Measurements from ENCODE around the gene LRBA.

Gene LRBA

DNA sequence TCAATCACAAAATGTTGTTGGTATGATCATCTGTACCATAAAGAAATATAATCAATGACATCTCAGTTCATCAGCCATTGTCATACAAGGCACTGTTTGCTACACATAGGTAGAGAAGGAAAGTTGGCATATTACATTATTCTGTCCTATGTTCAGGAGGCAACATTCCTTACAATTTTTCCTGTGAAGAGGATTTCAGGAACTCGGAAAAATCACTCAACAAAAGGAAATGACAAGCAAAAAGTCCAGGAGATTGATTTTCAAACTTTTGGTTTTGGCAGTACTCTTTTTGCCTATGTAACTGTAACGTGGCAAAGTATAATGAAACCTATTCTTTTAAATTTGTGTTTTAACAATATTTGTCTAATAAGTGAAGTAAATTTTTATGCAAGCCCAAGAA is 301.8 kb downstream of the LRBA start:
- H3K4me3 Mint-ChIP-seq: no peak overlapping the region
- no peaks in the 10 kb centered on the region for H3K9me3 Mint-ChIP-seq
- no peak overlapping the region for H3K27ac Mint-ChIP-seq
- no peak for ATAC-seq
- H3K4me1 Mint-ChIP-seq: no peaks in the 10 kb centered on the region
- no peaks in the 10 kb centered on the region for H3K27me3 Mint-ChIP-seq
- no peak for DNase-seq

DNA sequence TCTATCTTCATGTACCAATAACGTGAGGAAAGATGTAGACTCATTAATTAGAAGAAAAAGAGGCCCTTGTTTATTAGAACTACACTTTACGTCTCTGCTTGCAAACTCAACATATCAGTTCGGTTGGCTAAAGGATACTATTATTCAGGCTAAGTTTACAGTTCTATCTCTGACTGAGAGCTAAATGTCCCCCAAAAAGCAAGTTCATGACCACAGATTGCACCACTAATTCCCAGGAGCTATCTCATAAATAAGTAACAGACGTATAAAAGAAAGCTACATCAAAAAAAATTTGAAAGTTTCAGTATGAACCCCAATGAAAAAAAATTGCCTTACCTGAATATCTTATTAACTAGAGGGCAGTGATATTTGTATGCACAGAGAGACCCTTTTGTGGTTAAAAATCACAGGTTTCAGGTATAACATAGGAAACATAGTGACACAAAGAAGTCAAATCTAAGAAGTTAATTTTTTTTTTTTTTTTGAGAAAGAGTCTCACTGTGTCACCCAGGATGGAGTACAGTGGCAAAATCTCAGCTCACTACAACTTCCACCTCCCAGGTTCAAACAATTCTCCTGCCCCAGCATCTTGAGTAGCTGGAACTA is 304.2 kb downstream of the LRBA start:
- Mint-ChIP-seq H3K27ac (no peak overlapping the region), H3K27me3 (no peaks in the 10 kb centered on the region), H3K4me3 (no peak overlapping the region), H3K9me3 (no peaks in the 10 kb centered on the region), H3K4me1 (no peaks in the 10 kb centered on the region)
- DNase-seq (no peak), ATAC-seq (no peak)

DNA sequence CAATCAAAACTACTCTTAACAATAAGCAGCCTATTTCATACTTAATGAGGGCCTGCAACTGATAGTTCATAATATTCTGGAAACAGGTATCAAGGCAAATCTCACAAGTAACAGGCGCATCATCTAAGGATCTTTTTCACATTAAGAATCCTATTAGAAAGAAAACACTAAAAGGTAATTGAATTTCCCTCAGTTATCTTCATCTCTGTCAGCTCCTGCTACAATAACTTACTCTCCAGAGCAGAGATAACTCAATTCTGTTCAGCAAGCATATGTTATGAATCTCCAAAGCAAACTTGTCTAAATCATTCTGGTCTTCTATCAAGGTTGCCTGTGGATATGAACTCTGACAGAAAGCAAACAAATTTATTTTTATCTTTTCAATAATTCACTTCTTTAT is 307.1 kb downstream of the LRBA start:
- no peak overlapping the region for H3K27ac Mint-ChIP-seq
- ATAC-seq: no peak

DNA sequence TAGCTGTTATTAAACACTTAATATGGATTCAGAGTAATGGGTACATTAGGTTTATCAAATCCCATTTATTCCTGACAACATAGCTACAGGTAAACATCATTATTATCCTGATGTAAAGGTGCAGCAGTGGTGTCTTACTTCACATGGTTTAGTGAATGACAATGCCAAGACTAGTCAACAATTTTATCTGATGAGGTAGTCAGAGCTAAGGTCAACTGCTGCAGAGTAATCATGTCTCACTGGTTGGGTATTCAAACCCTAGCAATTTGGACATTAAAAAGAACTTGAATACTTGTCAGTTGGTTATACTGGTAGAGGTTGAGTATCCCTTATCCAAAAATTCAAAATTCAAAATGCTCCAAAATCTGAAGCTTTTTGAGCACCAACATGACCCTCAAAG is 315.5 kb downstream of the LRBA start:
- Mint-ChIP-seq H3K4me3 (no peak overlapping the region), H3K4me1 (no peaks in the 10 kb centered on the region), H3K27me3 (no peaks in the 10 kb centered on the region), H3K9me3 (no peaks in the 10 kb centered on the region), H3K27ac (no peak overlapping the region)
- no peak for ATAC-seq
- no peak for DNase-seq

More for the DNA sequence above, 307.1 kb downstream of the LRBA start:
- H3K9me3 Mint-ChIP-seq: no peaks in the 10 kb centered on the region
- H3K4me3 Mint-ChIP-seq: no peak overlapping the region
- no peak for DNase-seq
- H3K4me1 Mint-ChIP-seq: no peaks in the 10 kb centered on the region
- H3K27me3 Mint-ChIP-seq: no peaks in the 10 kb centered on the region

DNA sequence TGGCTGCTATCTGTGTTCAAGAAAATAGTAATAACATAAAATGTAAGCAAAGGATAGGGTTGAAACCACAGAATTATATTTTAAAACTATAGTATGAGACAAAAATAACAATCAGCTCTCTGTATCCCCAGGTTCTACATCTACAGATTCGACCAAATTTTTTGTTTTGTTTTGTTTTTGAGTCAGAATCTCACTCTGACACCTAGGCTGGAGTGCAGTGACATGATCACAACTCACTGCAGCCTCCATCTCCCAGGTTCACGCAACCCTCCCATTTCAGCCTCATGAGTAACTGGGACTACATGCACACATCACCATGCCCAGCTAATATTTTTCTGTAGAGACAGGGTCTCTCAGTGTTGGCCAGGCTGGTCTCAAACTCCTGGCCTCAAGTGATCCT is 319.9 kb downstream of the LRBA start:
- no peak overlapping the region for H3K27ac Mint-ChIP-seq

DNA sequence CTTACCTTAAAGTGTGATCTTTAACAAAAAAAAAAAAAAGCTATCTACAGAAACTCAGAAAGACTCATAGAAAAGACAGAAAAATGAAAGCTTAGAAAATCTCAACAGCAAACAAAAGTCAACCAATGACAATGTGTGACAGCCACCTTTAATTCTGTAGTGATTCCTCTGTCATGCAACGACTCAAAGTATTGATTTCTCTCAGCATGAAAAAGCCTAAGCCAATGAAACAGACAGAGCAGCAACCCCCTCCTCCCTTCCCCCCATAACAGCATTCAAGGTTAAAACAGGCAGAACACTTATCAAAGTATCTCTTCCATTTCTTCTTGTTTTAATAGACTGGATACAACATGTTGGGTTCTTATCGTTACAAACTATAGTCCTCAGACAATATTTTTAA is 320.6 kb downstream of the LRBA start:
- H3K27ac Mint-ChIP-seq: no peak overlapping the region
- ATAC-seq (peak; percentile 42), DNase-seq (no peak)
- no peak overlapping the region for H3K4me3 Mint-ChIP-seq
- H3K9me3 Mint-ChIP-seq: no peaks in the 10 kb centered on the region
- no peaks in the 10 kb centered on the region for H3K4me1 Mint-ChIP-seq
- no peaks in the 10 kb centered on the region for H3K27me3 Mint-ChIP-seq

More for the DNA sequence above, 319.9 kb downstream of the LRBA start:
- ATAC-seq (no peak), DNase-seq (no peak)
- Mint-ChIP-seq H3K4me1 (no peaks in the 10 kb centered on the region), H3K27me3 (no peaks in the 10 kb centered on the region), H3K4me3 (no peak overlapping the region), H3K9me3 (no peaks in the 10 kb centered on the region)

DNA sequence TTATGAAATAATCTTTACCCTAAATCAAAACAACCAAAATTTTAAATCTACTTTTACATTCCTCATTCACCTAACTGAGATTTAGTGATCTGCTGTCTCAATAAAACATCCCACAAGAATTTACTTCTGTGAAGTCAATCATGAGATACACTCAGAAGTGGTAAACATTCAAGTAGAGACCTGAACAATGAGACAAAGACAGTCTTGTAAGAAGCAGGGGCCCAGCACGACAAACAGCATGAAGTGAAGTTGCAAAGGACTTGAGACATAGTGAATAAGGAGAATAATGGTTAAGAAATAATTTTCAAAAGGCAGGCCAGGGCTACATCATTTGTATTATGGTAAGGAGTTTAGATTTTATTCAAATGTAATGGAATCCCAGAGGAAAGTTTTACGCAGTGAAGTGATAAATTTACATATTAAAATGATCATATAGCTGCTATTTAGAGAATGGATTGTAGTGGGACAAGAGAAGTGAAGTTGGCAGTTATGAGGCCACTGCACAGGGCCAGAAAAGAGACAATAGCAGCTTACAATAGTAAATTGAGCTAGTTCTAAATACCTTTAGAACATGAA is 331.2 kb downstream of the LRBA start:
- H3K4me3 Mint-ChIP-seq: no peak overlapping the region

DNA sequence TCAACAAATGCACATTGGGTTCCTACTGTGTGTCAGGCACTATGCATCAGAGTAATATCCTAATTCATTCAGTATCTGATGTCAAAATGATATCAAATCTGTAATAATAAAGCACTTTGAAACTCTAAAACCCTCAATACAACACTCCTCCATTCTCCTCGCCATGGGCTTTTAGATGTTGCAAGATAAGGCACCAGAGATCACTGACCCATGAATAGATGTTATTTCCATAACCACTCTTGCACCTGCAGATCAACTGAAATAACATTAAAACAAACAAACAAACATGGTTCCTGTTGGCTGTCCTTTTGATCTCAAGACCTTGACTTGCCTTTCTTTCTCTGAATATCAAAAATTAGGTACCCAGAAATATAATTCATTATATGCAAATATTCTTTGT is 333.0 kb downstream of the LRBA start:
- no peaks in the 10 kb centered on the region for H3K9me3 Mint-ChIP-seq
- H3K4me3 Mint-ChIP-seq: no peak overlapping the region
- no peaks in the 10 kb centered on the region for H3K27me3 Mint-ChIP-seq
- no peaks in the 10 kb centered on the region for H3K4me1 Mint-ChIP-seq
- H3K27ac Mint-ChIP-seq: no peak overlapping the region
- ATAC-seq (no peak), DNase-seq (no peak)

More for the DNA sequence above, 331.2 kb downstream of the LRBA start:
- H3K9me3 Mint-ChIP-seq: no peaks in the 10 kb centered on the region
- DNase-seq (no peak), ATAC-seq (no peak)
- no peak overlapping the region for H3K27ac Mint-ChIP-seq
- no peaks in the 10 kb centered on the region for H3K27me3 Mint-ChIP-seq
- no peaks in the 10 kb centered on the region for H3K4me1 Mint-ChIP-seq

DNA sequence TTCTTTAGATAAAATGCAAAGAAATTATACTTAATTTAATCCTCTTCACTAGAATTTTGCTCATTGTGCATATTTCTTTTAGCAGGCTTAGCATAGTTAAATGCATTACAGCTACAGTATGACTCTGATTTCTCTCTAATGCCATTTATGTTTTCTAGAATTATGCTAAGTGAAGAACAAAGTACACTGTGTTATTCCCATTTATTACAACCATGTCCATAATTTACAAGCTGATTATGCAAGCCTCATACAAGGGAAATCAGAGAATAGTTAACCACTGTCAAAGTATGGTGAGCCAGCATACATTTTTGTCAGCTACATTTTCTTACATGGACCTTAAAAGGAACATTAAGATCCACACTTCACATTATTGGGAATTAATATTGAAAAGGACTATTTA is 334.0 kb downstream of the LRBA start:
- DNase-seq (no peak), ATAC-seq (no peak)
- Mint-ChIP-seq H3K4me3 (no peak overlapping the region), H3K4me1 (no peaks in the 10 kb centered on the region), H3K27ac (no peak overlapping the region), H3K9me3 (no peaks in the 10 kb centered on the region), H3K27me3 (no peaks in the 10 kb centered on the region)

DNA sequence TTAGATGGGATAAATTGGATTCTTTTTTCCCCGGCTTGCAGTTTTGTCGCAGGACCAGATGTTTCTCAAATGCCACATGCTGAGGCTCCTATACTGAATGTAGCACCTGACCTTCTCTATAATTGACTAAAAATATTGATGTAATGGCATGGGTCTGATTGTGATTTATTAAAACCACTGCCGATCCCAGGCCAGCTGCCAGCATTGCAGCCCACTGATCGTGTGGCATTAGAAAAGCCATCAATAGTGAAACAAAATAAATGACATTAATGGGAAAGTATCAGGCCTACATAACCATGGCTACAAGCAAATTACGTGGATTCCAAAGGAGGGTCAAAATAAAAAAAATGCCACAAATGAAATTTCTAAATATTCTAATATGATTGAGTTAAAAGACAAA is 334.4 kb downstream of the LRBA start:
- Mint-ChIP-seq H3K4me3 (no peak overlapping the region), H3K27ac (no peak overlapping the region), H3K27me3 (no peaks in the 10 kb centered on the region), H3K4me1 (no peaks in the 10 kb centered on the region), H3K9me3 (no peaks in the 10 kb centered on the region)
- ATAC-seq (no peak), DNase-seq (no peak)

DNA sequence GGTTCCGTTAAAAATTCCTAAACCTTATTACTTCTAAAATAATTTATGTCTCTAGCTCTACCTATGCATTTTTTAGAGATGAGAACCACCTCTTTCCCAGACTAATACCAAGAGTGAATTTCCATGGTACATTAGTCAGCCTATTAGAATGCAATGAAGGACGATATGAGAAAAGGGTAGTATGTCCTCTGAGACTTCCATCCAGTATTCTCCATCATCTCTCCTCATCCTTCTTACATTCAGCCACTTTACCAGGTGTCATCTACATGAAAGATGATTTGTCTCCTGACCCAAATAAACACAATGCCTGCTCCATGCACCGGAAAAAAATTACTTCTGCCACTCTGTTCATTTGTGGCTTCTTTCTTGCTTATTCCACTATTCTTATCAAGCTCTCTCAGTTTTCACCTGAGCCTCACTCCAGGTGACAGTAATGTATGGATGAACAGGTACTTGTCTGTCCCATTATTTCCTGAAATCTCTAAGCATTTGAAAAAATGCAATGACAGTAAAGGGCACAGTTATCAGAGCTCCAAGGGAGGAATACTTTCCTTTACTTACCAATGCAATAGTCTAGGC is 335.2 kb downstream of the LRBA start:
- Mint-ChIP-seq H3K27ac (no peak overlapping the region), H3K27me3 (no peaks in the 10 kb centered on the region), H3K9me3 (no peaks in the 10 kb centered on the region), H3K4me3 (no peak overlapping the region), H3K4me1 (no peaks in the 10 kb centered on the region)
- ATAC-seq: no peak
- DNase-seq: no peak

DNA sequence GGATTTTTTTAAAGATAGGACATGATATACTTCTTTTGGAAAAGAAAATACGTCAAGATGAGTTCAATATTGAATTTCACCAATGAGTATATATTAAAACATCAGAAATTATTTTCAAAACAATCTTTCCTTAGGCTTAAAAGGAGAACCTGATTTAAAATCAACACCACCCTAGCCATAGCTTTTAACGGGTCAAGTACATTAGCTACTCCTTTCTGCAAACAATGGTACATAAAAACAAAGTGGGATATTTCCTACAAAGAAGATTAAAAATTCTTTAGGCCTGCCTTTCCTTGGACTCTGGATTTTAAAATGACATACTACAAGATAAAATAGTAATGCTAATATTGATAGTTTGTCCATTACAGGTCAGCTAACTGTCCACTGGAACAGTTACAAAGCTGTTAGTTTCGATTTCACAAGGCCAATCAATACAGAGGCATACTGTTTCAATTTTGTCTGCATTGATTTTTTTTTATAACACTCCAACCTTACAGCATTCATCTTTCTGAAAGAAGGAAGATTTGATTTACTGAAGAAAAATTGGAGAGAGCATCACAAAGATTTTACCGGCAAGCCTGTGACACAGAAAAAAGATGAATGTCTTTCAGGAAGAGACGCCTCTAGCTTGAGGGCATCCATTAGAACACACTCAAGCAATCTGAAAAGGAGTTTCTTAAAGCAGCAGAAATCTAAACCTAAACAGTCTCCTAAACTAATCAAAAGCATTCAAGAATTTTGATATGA is 335.9 kb downstream of the LRBA start:
- no peak for DNase-seq
- no peak overlapping the region for H3K4me3 Mint-ChIP-seq
- no peak overlapping the region for H3K27ac Mint-ChIP-seq
- ATAC-seq: no peak
- H3K9me3 Mint-ChIP-seq: no peaks in the 10 kb centered on the region
- no peaks in the 10 kb centered on the region for H3K4me1 Mint-ChIP-seq
- no peaks in the 10 kb centered on the region for H3K27me3 Mint-ChIP-seq

DNA sequence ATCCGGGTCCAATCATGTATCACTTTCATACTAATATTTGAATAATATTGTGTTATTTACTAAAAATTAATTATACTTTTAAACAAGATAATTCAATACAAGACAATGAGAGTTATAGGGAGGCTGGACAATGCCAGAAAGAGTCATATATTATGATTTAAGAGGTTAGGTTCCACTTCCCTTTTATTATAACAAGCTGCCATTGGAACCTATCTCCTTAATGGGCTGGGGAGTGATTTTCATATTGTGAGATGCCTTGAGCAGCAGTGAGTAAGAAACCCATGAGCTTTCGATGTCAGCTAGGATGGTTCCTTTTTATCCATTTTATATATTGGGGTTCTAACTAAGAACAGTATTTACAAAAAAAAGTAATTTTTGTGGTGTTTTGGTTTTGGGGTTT is 341.3 kb downstream of the LRBA start:
- H3K4me3 Mint-ChIP-seq: no peak overlapping the region
- no peaks in the 10 kb centered on the region for H3K27me3 Mint-ChIP-seq
- ATAC-seq: no peak
- H3K9me3 Mint-ChIP-seq: no peaks in the 10 kb centered on the region
- DNase-seq: no peak
- no peak overlapping the region for H3K27ac Mint-ChIP-seq
- no peaks in the 10 kb centered on the region for H3K4me1 Mint-ChIP-seq

DNA sequence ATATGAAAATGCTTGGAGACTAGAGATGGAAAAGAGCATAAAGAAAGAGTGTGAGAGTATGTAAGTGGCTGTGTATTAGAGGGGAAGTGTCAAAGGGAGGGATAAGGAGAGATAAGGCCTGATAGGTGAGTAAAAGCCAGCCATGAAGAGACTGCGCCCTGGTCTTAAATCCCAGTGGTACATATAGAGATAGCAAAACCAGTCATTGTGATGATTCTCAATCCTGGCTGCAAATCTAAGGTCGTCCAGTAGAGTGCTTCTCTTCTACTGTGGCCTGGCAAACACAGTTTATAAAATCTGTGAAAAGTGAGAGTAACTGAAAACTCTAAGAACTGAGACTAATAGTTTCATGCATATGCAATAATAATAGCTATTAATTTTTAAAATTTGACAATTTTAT is 346.3 kb downstream of the LRBA start:
- Mint-ChIP-seq H3K4me1 (no peaks in the 10 kb centered on the region), H3K27ac (no peak overlapping the region), H3K9me3 (no peaks in the 10 kb centered on the region), H3K27me3 (no peaks in the 10 kb centered on the region), H3K4me3 (no peak overlapping the region)
- ATAC-seq (no peak), DNase-seq (no peak)

DNA sequence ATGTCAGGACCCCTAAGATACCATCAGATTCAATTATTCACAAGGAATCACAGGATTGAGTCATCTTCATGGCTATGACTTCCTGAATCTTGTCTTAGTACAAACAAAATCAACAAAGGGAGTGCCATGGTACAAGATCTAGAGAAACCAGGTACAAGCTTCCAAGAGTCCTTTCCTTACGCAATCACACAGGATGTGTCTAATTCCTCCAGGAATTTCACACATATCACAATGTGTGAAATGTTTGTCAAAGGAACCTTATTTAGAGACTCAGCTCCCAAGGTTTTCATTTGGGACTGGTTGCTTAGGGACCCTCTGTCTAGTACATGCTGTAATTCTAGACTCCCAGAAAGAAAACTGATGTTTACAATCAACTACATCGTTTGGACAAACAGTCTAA is 350.1 kb downstream of the LRBA start:
- Mint-ChIP-seq H3K9me3 (no peaks in the 10 kb centered on the region), H3K4me3 (no peak overlapping the region), H3K27me3 (no peaks in the 10 kb centered on the region), H3K4me1 (no peaks in the 10 kb centered on the region), H3K27ac (no peak overlapping the region)
- ATAC-seq (no peak), DNase-seq (no peak)

DNA sequence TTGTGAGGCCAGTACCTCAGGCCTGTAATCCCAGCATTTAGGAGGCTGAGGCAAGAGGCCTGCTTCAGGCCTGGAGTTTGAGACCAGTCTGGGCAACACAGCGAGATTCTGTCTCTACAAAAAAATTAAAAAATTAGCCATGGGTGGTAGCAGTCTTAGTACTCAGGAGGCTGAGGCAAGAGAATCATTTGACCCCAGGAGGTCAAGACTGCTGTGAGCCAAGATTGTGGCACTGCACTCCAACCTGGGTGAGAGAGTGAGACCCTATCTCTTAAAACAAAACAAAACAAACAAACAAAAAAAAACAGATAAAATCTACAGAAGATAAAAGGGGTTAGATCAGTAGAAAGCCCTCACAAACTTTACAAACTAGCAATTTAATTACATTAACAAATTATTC is 352.4 kb downstream of the LRBA start:
- H3K4me1 Mint-ChIP-seq: no peaks in the 10 kb centered on the region
- H3K27ac Mint-ChIP-seq: no peak overlapping the region
- H3K4me3 Mint-ChIP-seq: no peak overlapping the region
- no peaks in the 10 kb centered on the region for H3K27me3 Mint-ChIP-seq
- DNase-seq (no peak), ATAC-seq (no peak)
- no peaks in the 10 kb centered on the region for H3K9me3 Mint-ChIP-seq

All from stimulated activated naive CD8-positive, alpha-beta T cell treated with anti-CD3 and anti-CD28 coated beads, Interleukin-15, amount 100 ng/mL, for 72 hours (primary cell).